ENCODE data around the gene SMARCD1.

SMARCD1 gene

DNA sequence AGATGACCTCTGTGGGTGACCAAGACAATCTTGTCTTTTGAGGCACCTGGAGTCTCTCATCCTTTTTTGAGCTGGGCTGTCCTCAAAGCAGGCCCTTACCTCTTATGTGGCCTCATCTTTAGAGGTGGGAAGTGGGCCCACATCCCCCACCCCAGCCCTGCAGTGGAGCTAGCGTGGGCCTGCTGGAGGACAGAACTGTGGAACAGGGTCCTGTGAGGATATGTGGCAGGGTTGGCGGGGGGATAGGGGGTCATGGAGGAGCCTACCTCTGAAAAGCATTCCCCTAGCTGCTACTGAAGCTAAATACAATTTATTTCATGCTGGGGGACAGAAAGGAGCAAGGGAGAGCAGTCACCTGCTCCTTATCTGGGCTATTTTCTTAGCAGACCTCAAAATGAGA, 18.2 kb downstream of the SMARCD1 start:
- TF ChIP-seq, protein P1, sequence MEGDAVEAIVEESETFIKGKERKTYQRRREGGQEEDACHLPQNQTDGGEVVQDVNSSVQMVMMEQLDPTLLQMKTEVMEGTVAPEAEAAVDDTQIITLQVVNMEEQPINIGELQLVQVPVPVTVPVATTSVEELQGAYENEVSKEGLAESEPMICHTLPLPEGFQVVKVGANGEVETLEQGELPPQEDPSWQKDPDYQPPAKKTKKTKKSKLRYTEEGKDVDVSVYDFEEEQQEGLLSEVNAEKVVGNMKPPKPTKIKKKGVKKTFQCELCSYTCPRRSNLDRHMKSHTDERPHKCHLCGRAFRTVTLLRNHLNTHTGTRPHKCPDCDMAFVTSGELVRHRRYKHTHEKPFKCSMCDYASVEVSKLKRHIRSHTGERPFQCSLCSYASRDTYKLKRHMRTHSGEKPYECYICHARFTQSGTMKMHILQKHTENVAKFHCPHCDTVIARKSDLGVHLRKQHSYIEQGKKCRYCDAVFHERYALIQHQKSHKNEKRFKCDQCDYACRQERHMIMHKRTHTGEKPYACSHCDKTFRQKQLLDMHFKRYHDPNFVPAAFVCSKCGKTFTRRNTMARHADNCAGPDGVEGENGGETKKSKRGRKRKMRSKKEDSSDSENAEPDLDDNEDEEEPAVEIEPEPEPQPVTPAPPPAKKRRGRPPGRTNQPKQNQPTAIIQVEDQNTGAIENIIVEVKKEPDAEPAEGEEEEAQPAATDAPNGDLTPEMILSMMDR (IDR thresholded peaks at IDR 0.05): no peak
- H3K4me3 ChIP-seq: no peak overlapping the region
- peak overlapping the region in 1 of 2 donors; percentile 25 for H3K27ac ChIP-seq
- DNase-seq (ENCODE audit: low spot score): no peak

DNA sequence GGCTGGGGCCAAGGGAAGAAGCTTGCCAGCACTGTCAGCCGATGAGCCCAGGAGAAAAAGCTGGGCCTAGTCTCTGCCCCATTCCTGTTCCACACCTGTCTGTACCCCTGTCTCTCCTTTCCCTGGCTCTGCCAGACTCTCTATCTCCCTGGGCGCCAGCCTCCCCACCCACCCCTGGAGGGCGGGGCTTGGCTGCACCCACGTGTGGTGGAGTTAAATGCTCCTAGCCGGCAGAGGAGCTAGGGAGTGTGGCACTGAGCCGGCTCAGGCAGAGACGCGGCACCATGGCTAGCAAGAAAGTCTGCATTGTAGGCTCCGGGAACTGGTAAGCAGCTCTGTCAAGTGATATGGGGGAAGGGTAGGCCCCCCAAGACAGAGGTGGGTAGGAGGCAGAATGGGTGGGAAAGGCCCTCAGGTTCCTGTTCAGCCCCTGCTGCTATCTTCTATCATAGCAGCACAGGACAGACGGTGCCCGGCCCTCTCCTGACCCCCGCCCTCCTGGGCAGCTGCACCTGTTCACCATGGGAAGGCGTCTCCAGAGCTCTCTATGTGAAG, 18.7 kb downstream of the SMARCD1 start, which contains the start of gene GPD1:
GPD1 (plus strand) TSS at position 242 of the 555 bp plus-strand sequence; CDS start at position 285, 43 bp downstream.
- H3K27ac ChIP-seq: peak within 1 kb of the TSS in 1 of 2 donors; percentile 25

DNA sequence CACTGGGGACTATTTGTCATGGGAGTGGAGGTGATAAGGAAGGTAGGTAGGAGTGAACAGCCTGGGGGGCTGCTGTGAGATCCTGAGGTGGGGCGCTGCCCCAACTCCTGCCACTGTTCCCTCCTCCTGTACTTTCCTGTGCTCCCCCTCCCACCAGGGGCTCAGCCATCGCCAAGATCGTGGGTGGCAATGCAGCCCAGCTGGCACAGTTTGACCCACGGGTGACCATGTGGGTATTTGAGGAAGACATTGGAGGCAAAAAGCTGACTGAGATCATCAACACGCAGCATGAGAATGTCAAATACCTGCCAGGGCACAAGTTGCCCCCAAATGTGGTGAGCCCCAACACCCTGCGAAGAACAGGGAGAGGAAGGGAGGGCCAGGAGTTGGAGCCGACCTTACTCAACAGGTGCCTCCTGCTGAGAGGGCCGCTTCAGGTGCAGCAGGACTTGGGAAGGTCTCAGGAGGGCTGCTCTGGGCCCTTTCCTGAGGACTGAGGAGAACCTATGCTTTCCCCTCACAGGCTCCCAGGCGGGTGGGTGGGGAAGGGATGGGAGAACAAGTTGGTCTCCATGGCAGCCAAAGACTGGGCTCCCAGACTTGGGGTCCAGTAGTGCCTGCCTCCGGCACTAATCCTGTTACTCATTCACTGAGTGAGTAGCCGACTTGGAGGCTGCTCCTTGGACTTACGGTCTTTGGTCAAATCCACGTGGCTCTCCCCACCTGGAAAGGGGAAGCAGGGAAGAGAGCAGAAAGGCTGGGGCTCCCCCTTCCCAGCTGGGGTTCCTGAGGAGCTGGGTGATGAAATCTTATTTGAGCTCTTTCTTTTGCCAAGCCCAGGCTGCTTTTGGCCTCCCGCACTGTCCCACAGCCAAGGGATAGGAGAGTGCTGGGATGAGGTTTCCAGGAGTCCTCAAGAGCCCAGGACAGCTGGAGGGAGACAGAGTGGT, 19.6 kb downstream of the SMARCD1 start:
- Histone ChIP-seq H3K4me3 (no peak overlapping the region), H3K27ac (no peak overlapping the region)
- no peak for DNase-seq (ENCODE audit: low spot score)
- TF ChIP-seq, protein P1 (IDR thresholded peaks at IDR 0.05): no peak

More for the DNA sequence above, 18.7 kb downstream of the SMARCD1 start, which contains the start of gene GPD1:
- TF ChIP-seq, protein P1 (IDR thresholded peaks at IDR 0.05): no peak
- DNase-seq (ENCODE audit: low spot score): no peak
- H3K4me3 ChIP-seq: peak within 1 kb of the TSS; percentile 22

DNA sequence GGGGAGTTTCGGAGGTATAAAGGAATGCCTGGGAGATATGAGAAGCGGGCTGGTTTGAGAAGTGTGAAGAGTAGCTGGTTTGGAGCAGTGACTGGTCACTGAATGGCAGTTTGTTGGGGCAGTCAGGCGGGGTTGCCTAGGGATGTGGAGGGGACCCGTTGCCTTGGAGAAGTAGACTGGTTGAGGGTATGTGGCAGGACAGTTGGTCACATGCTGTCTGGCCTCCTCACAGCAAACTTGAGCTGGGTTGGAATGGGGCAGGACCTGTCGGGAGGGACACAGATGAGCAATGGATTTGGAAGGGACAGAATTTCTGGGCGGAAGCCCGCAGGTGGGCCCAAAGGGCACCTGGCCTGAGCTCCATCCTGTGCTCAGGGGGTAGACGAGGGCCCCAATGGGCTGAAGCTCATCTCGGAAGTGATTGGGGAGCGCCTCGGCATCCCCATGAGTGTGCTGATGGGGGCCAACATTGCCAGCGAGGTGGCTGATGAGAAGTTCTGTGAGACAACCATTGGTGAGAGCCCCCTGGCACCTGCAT, 20.8 kb downstream of the SMARCD1 start:
- no peak for DNase-seq (ENCODE audit: low spot score)
- H3K27ac ChIP-seq: no peak overlapping the region
- TF ChIP-seq, protein P1 (IDR thresholded peaks at IDR 0.05): no peak
- H3K4me3 ChIP-seq: no peak overlapping the region

DNA sequence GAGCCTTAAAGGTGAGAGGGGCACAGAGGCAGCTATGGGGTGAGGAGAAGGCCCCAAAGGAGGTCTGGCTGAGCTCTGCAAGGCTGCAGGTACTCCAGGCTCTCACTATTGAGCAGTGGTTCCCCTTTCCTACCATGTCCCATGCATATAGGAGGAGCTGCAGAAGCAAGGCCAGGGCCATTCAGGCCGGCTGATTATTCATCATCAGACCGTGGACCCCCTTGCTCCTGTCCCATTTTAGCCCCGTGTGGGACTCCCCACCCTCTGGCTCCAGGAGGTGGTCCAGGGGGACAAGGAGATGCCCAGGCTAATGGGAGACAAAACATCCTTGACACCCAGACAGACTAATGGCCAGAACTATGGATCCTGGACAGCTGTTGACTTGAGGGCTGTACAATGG, 21.8 kb downstream of the SMARCD1 start:
- Histone ChIP-seq H3K27ac (no peak overlapping the region), H3K4me3 (no peak overlapping the region)
- DNase-seq (ENCODE audit: low spot score): no peak
- TF ChIP-seq, protein P1 (IDR thresholded peaks at IDR 0.05): no peak

DNA sequence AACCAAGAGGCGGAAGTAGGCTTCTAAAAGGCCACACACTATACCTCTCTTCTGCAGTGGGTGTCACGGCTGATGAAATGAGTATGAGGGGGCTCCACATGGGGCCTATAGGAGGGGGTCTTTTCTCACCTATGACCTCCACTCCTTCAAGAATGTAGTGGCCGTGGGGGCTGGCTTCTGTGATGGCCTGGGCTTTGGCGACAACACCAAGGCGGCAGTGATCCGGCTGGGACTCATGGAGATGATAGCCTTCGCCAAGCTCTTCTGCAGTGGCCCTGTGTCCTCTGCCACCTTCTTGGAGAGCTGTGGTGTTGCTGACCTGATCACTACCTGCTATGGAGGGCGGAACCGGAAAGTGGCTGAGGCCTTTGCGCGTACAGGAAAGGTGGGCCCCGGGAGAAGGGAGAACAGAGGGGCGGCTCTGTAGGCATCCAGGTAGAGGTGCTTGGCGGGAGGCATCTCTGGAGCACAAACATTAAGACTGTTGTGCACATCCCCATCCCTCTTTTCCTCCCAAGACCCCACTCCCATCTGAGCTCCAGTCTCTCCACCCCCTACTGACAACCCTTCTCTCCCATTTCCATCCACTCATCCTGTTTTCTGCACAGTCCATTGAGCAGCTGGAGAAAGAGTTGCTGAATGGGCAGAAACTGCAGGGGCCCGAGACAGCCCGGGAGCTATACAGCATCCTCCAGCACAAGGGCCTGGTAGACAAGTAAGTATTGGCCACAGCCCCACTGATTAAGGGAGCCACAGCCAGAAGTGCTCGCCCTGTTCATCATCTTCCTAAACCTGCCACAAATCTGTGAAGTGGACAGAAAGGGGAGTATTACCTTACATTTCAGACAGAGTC, 22.5 kb downstream of the SMARCD1 start:
- Histone ChIP-seq H3K4me3 (no peak overlapping the region), H3K27ac (no peak overlapping the region)
- no peak for DNase-seq (ENCODE audit: low spot score)
- TF ChIP-seq, protein P1 (IDR thresholded peaks at IDR 0.05): no peak

Measured in coronary artery (tissue), 2 donors.